PFSK-1 (cell line): Measurements from ENCODE around the gene ELAVL1.

ENCODE experiments used
- SIN3A ChIP-seq: IDR thresholded peaks from 2 replicates; pipeline ENCODE4 v1.6.1; 2012; ENCODE audit warnings: mild to moderate bottlenecking, low read length, moderate library complexity, borderline replicate concordance; ENCODE audit not compliant: insufficient read depth
- TAF1 ChIP-seq: IDR thresholded peaks from 2 replicates; pipeline ENCODE4 v1.6.1; 2012; ENCODE audit warnings: low read length, control low read depth, borderline replicate concordance; ENCODE audit not compliant: insufficient read depth
- TF ChIP-seq, protein P1 (sequence below), 2 experiments: IDR thresholded peaks; 2 replicates each; pipeline versions ENCODE4 v1.6.1 to v1.8.0; 2011 to 2012; ENCODE audit warnings: low read depth in 2 of 2, low read length in 2 of 2, control low read depth in 1 of 2, inconsistent platforms in 1 of 2, mild to moderate bottlenecking in 1 of 2, moderate library complexity in 1 of 2; ENCODE audit not compliant: insufficient read depth in 1 of 2

DNA sequence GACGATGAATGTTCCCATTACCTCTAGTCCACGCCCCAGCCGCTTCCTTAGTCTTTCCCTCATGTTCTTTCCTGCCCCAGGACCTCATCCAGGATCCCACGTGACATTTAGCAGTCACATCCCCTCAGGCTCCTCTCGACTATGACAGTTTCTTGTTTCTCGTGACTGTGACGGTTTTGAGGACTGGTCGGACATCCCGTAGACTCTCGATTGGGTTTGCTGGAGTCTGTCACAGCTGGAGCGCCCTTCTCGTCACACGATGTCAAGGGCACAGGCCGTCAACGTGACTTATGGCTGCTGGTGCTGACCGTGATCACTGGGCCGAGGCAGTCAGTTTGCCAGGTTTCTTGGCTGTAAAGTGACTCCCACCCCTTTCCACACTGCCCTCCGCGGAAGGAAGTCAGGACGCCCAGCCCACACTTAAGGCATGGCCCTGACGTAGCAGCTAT, 22.8 kb downstream of the ELAVL1 start:
- no peak for TF ChIP-seq SIN3A
- TF ChIP-seq, protein P1, sequence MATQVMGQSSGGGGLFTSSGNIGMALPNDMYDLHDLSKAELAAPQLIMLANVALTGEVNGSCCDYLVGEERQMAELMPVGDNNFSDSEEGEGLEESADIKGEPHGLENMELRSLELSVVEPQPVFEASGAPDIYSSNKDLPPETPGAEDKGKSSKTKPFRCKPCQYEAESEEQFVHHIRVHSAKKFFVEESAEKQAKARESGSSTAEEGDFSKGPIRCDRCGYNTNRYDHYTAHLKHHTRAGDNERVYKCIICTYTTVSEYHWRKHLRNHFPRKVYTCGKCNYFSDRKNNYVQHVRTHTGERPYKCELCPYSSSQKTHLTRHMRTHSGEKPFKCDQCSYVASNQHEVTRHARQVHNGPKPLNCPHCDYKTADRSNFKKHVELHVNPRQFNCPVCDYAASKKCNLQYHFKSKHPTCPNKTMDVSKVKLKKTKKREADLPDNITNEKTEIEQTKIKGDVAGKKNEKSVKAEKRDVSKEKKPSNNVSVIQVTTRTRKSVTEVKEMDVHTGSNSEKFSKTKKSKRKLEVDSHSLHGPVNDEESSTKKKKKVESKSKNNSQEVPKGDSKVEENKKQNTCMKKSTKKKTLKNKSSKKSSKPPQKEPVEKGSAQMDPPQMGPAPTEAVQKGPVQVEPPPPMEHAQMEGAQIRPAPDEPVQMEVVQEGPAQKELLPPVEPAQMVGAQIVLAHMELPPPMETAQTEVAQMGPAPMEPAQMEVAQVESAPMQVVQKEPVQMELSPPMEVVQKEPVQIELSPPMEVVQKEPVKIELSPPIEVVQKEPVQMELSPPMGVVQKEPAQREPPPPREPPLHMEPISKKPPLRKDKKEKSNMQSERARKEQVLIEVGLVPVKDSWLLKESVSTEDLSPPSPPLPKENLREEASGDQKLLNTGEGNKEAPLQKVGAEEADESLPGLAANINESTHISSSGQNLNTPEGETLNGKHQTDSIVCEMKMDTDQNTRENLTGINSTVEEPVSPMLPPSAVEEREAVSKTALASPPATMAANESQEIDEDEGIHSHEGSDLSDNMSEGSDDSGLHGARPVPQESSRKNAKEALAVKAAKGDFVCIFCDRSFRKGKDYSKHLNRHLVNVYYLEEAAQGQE (IDR thresholded peaks at IDR 0.05; ENCODE audit: insufficient read depth in 1 of 2, low read depth in 2 of 2, low read length in 2 of 2): no peak
- TF ChIP-seq TAF1: no peak
